Ramos (cell line): ENCODE results near the gene LYSMD3.

ENCODE experiments used
- in situ Hi-C: fragments of 300-500 bp; cut with MboI; formaldehyde crosslinking; loops from one replicate; pipeline ENCODE4 v1.14.3; 2022; ENCODE audit warnings: low sequenced_read_pairs; ENCODE audit not compliant: unreplicated experiment

LYSMD3 gene

DNA sequence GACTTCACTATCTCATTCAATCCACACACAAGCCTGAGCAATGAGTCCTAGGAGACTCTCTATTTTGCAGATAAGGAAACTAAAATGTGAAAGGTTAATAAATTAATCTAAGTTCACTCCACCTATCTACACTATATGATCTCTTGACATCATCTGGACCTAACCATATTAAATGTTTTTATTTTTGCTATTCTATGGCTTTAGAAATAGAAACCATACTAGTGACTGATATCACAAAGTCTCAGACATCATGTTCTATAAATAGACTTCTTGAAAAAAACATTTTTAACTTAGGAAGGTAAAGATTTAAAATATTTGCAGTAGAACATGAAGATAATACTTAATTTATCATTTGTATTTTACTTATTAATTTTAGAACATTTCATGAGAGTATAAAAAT lies 19.8 kb upstream of the LYSMD3 start:
- in situ Hi-C loops: no loop called here

DNA sequence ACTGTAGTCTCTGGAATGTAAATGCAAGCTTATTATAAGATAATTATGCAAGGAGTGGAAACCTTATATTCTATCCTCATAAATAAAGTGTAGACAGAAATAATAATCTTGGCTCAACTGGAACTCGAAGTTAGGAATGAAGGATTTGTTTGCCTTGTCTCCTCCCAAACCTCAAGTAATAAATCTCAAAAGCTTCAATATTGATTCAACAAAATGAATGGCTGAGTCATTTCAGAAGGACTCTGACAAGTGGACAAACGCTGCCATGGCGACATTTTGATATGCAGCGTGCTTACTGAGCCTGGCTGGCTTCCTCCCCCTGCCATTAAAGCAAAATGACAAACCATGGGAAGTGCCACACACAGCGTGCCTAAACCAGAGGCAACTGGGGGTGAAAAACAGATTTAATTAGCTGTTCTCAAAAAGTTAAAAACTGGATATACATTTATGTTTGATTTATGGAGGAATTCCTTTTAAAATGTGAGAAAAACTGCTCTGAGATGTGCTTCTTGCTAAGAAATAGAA lies 18.7 kb upstream of the LYSMD3 start:
- in situ Hi-C loops: no loop called here

DNA sequence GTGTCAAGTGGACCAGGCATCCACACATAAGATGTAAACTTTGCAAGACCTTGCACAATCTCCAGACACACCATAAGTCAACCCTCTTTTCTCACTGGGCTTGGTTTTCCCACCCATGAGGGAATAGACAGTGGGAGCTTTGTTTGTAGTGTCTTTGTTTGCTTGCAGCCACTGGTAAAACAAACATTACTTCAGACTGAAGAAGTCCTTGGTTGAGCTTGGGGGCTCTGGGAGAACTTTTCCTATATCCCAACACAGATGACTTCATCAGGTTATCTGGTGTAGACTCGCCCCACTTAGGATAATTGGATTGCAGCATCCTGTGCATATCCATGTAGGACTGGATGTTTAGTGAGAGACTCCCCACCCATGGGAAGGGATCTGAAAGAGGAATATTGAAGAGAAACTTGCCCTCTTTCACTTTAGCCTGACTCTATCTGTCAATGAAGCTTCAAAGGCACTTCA lies 17.7 kb upstream of the LYSMD3 start:
- in situ Hi-C loops: no loop called here

GRCh38 chr5:90546216-90546837 lies 16.9 kb upstream of the LYSMD3 start:
- in situ Hi-C loops: no loop called here

- in situ Hi-C loops: no loop called here
These were observed 16.1 kb upstream of the LYSMD3 start for GRCh38 chr5:90545511-90545910.

DNA sequence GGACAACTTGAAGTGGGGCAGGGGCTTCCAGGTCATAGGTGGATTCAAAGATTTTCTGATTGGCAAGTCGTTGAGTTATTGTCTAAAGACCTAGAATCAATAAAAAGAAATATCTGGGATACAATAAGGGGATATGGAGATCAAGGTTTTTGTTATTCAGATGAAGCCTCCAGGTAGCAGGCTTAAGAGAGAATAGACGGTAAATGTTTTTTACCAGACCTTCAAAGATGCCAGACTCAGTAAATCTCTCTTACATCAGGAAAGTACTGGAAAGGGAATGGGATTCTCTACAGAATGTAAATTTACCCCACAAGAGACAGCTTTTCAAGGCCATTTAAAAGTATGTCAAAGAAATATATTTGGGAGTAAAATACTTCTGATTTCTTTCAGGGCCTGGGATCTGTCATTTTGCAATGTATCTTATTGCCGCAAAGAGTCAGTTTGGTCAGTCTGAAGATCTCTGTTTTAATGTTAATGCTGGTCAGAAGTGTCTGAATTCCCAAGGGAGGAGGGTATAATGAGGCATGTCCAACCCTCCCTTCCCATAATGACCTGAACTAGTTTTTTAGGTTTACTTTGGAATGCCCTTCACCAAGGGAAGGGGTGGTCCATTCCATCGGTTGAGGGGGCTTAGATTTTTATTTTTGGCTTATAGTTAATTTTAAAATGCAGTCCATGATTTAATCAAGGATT lies 13.6 kb upstream of the LYSMD3 start:
- in situ Hi-C loops: no loop called here

GRCh38 chr5:90534922-90535321 lies 5.5 kb upstream of the LYSMD3 start:
- in situ Hi-C loops: no loop called here

DNA sequence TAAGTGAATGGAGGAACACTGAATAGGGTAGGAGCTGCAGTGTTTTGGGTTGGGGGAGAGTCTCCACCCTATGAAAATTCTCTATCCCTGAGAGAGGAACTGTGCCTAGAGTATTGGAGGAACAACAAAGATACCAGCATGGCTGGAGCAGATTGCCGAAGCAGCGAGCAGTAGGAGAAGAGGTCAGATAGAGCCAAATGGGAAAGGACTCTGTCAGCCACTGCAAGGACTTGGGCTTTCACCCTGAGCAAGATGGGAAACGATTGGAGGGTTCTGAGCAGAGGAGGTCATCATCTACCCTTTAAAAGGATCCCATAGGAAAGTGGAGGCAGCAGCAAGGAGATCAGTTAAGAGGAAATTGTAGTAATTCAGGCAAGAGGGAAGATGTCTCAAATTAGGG lies 4.4 kb upstream of the LYSMD3 start:
- in situ Hi-C loops: no loop called here

GRCh38 chr5:90530736-90531487 lies 1.5 kb upstream of the LYSMD3 start:
- in situ Hi-C loops: no loop called here

- in situ Hi-C loops: no loop called here
These were observed 724 bp upstream of the LYSMD3 start for GRCh38 chr5:90529939-90530677.

DNA sequence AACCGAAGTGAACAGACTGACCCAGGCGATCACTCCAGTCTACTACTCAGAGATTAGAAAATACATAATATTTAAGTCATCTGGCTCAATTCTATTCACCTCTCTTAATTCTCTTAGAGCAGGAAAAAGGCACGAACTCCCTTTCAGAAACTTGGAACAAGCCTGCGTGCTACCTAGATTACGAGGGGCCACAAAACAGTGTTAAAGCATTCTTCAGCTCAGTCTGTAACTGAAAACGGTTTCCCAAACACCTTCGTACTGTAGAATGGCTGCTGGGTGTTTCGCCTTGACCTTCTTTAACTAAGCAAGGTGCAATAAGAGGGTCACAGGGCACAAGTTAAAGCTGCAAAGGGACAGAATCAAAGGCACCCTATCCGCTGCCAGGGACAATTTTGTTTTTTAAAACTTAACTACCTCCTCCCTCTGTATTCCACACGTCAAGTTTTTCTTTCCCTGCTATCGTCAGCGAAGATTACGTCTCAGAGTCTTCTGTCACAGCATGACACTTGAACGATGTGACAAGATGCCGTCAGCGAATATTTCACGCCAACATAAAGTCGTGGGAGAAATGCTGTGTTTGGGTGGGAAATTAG lies 687 bp downstream of the LYSMD3 start:
- in situ Hi-C loops: no loop called here

- in situ Hi-C loops: no loop called here
These were observed 10.3 kb downstream of the LYSMD3 start for GRCh38 chr5:90519081-90519480.

DNA sequence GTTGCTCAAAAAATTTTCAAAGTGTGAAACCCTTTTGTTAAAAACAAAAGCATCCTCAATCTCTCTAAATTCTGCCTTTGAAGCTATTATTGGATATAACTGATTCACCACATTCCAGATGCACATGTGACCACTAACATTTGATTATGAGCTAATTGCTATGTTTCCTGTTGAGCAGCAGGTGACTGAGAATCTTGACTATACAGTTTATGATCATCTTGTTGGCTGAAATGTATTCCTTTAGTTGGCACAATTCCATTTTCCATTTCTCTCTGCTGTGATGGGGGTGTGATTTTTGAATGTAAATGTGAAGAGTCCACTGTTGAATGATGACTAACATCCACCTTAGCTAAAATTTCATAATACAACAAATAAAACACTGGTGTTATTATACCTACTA lies 10.7 kb downstream of the LYSMD3 start:
- in situ Hi-C loops: no loop called here

DNA sequence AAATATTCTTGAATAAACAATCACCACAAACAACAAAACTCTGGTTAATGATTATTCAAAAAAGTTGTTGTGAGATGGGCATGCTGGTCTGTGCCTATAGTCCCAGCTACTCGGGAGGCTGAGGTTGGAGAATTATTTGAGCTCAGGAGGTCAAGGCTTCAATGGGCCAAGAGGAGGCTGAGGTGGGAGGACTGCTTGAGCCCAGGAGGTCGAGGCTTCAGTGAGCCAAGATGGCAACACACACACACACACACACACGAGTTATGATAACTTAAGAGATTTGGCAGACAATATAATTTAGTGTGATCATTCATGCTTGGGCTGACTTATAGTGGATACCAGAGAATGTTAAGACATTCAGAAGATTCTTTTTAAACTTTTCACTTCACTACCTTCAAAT lies 14.9 kb downstream of the LYSMD3 start:
- in situ Hi-C loops: no loop called here

GRCh38 chr5:90510438-90510837 lies 18.9 kb downstream of the LYSMD3 start:
- in situ Hi-C loops: no loop called here

DNA sequence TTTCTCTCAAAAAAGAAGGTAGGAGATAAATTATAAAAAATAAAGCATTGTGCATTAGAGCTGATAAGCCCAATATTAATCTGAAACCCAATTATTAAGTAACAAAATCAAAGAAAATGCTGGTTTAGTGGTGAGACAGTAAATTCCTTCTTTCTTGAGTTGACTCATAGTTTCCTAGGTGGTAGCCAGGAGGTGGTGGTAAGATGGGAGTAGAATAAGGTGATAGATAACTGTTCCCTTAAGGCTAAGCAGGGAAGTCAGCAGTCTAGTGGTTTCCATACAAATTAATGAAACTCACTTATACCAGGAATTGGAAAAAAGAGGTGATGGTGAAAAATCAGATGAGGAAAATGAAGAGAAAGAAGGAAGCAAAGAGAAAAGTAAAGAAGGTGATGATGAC lies 23.2 kb downstream of the LYSMD3 start:
- in situ Hi-C loops: no loop called here

- in situ Hi-C loops: no loop called here
These were observed 24.6 kb downstream of the LYSMD3 start for GRCh38 chr5:90504743-90505142.

- in situ Hi-C loops: no loop called here
These were observed 25.8 kb downstream of the LYSMD3 start for GRCh38 chr5:90503596-90503995.

DNA sequence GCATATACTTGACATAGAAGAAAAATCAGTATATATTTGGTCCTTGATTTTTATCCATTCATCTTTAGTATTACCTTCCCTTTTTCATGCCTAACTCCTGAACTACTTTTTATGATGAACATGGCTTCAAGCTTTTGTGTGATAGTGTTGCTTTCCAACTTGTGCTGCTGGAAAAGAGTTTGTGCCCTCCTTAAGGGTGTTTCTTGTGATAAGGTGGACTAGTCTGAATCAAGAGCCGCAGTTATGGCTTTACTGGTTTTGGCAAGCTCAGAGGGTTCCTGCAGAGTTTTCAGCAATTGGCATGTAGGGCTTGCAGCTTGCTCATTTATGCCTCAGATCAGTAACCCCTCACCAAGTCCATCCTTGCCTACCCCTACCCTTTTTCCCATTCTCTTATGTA lies 34.2 kb downstream of the LYSMD3 start:
- in situ Hi-C loops: no loop called here

DNA sequence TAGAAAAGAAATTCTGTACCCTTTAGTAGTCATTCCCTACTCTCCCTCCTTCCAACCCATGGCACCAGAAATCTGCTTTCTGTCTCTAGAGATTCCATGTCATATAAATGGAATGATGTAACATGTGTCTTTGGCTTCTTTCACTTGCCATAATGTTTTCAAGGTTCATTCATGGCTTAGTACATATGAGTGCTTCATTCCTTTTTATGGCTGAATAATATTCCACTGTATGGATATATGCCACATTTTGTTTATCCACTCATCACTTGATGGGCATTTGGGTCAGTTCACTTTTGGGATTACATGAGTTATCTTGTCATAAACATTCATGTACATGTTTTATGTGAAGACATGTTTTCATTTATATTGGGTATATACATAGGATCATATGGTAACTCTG lies 35.3 kb downstream of the LYSMD3 start:
- in situ Hi-C loops: no loop called here
